Ovary (tissue), 9 donors: Measurements from ENCODE around the gene RAB40C. TPM values are rescaled to one million over a fixed set of nuclear protein-coding genes. Genes with fewer than 3 reads are reported as not detected.

ENCODE experiments used
- DNase-seq, 5 donors: peaks; one replicate each; pipeline ENCODE4 v3.0.0-alpha.2; 2019 to 2020
- H3K27ac ChIP-seq, 2 donors: fragments of 200-600 bp; one replicate each; pipeline versions ENCODE4 v1.5.1 to v1.8.0; 2019 to 2022
- H3K27me3 ChIP-seq: fragments of 200-600 bp; one replicate; pipeline ENCODE4 v1.8.0; 2022
- H3K36me3 ChIP-seq: fragments of 200-600 bp; sonication (generic); one replicate; pipeline ENCODE4 v1.5.1; 2019
- H3K4me1 ChIP-seq: one replicate; pipeline ENCODE4 v1.8.1; 2013; ENCODE audit warnings: mild to moderate bottlenecking, moderate library complexity; ENCODE audit not compliant: insufficient read depth
- H3K4me3 ChIP-seq: fragments of 200-600 bp; sonication (generic); one replicate; pipeline ENCODE4 v1.5.1; 2017
- H3K9me3 ChIP-seq, 2 donors: fragments of 200-600 bp in 1 of 2; sonication (generic) in 1 of 2; one replicate each; pipeline versions ENCODE4 v1.5.1 to v1.8.1; 2013 to 2019; ENCODE audit warnings: mild to moderate bottlenecking in 1 of 2, moderate library complexity in 1 of 2
- EP300 ChIP-seq: sonication (generic); formaldehyde crosslinking; IDR thresholded peaks from one replicate; pipeline ENCODE4 v1.6.1; 2017; ENCODE audit warnings: antibody characterized with exemption
- POLR2A ChIP-seq: fragments of 450-650 bp; IDR thresholded peaks from one replicate; pipeline ENCODE4 v1.6.1; 2017; ENCODE audit warnings: antibody characterized with exemption, mild to moderate bottlenecking, moderate library complexity
- WGBS, 3 donors: extraction: QIAGEN DNeasy Blood & Tissue Kit in 1 of 3; methylation state at CpG; one replicate each; pipeline versions ENCODE4 v1.1.5 to v1.1.7; 2013 to 2017; 5-methylcytosine and 5-hydroxymethylcytosine counted together
- intact Hi-C, 4 donors: fragments of 100-400 bp; cut with DNase I; formaldehyde crosslinking; loops; one replicate each; pipeline versions ENCODE4 v1.11.0 to v1.15.1; 2022 to 2023
- polyA plus RNA-seq, 2 donors: library from polyadenylated mRNA; stranded (reverse); fragments of 200-250 nt in 1 of 2; fragments of 350-450 nt in 1 of 2; fragmentation: Illumina TruSeq in 1 of 2; extraction: RNeasy Lipid Tissue Mini Kit (QIAGEN cat#74804) in 1 of 2; gene quantifications; one replicate each; pipeline ENCODE4 v1.2.3, GENCODE V29; 2013 to 2014
- total RNA-seq, 7 donors: library from RNA; depleted of rRNA in 2 of 7; stranded (reverse); fragments of >200 nt in 2 of 7; fragmentation: NEBNext Ultra II Directional in 3 of 7; extraction: Animal tissue kit (Norgen Biotek cat#: 25700) in 3 of 7; gene quantifications; one replicate each; pipeline versions ENCODE4 v1.1.0 to v1.2.4, GENCODE V29; 2016 to 2023
- TF ChIP-seq, protein P1 (sequence below), 3 donors: fragments of 450-650 bp in 2 of 3; fragments of 200-600 bp in 1 of 3; IDR thresholded peaks; one replicate each; pipeline versions ENCODE4 v1.5.1 to v1.8.0; 2016 to 2022; ENCODE audit warnings: antibody characterized with exemption in 3 of 3, mild to moderate bottlenecking in 1 of 3
- donor health status: DM: no; HTN: no; CAD: no; lungs with moderate emphysema.
- donor health status: DM: no; HTN: no; CAD: no.
- donor health status: Bipolar disorder and iron deficiency.
- donor health status: DM: yes; HTN: yes; CAD: no.
- donor health status: DM: no; HTN: no; CAD: no.
- donor health status: DM: yes; HTN: yes; CAD: no.

The RAB40C gene
- total and polyA plus RNA-seq, 9 donors: 1.9 to 24.1 (median 21.0) TPM

DNA sequence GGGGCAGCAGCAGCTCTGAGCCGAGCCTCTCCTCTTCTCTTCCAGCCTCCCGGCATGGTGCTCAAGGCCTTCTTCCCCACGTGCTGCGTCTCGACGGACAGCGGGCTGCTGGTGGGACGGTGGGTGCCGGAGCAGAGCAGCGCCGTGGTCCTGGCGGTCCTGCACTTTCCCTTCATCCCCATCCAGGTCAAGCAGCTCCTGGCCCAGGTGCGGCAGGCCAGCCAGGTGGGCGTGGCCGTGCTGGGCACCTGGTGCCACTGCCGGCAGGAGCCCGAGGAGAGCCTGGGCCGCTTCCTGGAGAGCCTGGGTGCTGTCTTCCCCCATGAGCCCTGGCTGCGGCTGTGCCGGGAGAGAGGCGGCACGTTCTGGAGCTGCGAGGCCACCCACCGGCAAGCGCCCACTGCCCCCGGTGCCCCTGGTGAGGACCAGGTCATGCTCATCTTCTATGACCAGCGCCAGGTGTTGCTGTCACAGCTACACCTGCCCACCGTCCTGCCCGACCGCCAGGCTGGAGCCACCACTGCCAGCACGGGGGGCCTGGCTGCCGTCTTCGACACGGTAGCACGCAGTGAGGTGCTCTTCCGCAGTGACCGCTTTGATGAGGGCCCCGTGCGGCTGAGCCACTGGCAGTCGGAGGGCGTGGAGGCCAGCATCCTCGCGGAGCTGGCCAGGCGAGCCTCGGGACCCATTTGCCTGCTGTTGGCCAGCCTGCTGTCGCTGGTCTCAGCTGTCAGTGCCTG lies 15.7 kb upstream of the RAB40C start:
- H3K4me1 ChIP-seq: peaks cover 8% of the 10 kb centered on the region
- no peak overlapping the region for H3K4me3 ChIP-seq
- no peaks in the 10 kb centered on the region for H3K36me3 ChIP-seq
- no peak for DNase-seq
- intact Hi-C loops: no loop called here
- TF ChIP-seq EP300: no peak
- no peak for TF ChIP-seq POLR2A
- TF ChIP-seq, protein P1, sequence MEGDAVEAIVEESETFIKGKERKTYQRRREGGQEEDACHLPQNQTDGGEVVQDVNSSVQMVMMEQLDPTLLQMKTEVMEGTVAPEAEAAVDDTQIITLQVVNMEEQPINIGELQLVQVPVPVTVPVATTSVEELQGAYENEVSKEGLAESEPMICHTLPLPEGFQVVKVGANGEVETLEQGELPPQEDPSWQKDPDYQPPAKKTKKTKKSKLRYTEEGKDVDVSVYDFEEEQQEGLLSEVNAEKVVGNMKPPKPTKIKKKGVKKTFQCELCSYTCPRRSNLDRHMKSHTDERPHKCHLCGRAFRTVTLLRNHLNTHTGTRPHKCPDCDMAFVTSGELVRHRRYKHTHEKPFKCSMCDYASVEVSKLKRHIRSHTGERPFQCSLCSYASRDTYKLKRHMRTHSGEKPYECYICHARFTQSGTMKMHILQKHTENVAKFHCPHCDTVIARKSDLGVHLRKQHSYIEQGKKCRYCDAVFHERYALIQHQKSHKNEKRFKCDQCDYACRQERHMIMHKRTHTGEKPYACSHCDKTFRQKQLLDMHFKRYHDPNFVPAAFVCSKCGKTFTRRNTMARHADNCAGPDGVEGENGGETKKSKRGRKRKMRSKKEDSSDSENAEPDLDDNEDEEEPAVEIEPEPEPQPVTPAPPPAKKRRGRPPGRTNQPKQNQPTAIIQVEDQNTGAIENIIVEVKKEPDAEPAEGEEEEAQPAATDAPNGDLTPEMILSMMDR (IDR thresholded peaks at IDR 0.05): no peak
- H3K9me3 ChIP-seq: no peaks in the 10 kb centered on the region
- no peaks in the 10 kb centered on the region for H3K27me3 ChIP-seq
- WGBS, 3 donors: 92 to 95% (median 95%) methylated on average over 41 to 46 of the region's 46 CpGs
- no peak overlapping the region for H3K27ac ChIP-seq

DNA sequence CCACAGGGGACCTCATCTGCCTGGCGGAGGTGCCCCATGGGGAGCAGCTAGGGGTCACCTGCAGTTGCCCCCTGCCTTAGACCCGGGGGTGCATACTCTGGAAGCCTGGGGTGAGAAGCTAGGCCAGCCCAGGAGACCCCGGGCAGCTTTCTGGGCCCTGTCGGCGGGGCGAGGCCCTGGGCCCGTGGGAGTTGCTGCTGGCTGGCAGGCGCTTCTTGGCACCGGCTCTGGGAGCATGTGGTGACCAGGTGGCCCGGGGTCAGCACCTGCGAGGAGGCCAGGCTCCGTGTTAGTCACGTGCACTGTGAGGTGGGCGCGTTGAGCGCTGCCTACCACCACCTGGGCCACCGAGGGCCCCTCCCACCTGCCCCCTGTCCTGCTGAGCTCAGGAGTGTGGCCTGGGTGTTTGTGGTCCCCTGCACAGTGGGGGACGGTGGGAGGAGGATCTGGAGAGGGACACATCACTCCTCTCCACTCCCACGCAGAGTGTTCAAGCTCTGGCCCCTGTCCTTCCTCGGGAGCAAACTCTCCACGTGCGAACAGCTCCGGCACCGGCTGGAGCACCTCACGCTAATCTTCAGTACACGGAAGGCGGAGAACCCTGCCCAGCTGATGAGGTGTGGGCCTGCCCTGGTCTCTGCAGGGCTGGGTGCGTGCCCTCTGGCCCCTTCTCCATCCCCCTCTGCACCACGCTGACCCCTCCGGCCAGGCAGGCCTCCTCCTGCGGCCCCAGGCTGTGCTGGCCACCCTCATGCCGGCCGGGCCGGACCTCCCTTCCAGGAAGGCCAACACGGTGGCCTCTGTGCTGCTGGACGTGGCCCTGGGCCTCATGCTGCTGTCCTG lies 14.3 kb upstream of the RAB40C start:
- no peaks in the 10 kb centered on the region for H3K36me3 ChIP-seq
- intact Hi-C loops: no loop called here
- WGBS, 3 donors: 69 to 77% (median 76%) methylated on average over 24 to 36 of the region's 36 CpGs

GRCh38 chr16:576197-576822 lies 13.6 kb upstream of the RAB40C start:
- intact Hi-C loops: no loop called here
- H3K36me3 ChIP-seq: no peaks in the 10 kb centered on the region

More for the DNA sequence above, 14.3 kb upstream of the RAB40C start:
- no peaks in the 10 kb centered on the region for H3K27me3 ChIP-seq
- no peak for DNase-seq
- TF ChIP-seq POLR2A (no peak), EP300 (no peak)
- TF ChIP-seq, protein P1 (IDR thresholded peaks at IDR 0.05): no peak
- no peak overlapping the region for H3K27ac ChIP-seq
- no peaks in the 10 kb centered on the region for H3K9me3 ChIP-seq
- H3K4me1 ChIP-seq: peaks cover 6% of the 10 kb centered on the region
- no peak overlapping the region for H3K4me3 ChIP-seq

DNA sequence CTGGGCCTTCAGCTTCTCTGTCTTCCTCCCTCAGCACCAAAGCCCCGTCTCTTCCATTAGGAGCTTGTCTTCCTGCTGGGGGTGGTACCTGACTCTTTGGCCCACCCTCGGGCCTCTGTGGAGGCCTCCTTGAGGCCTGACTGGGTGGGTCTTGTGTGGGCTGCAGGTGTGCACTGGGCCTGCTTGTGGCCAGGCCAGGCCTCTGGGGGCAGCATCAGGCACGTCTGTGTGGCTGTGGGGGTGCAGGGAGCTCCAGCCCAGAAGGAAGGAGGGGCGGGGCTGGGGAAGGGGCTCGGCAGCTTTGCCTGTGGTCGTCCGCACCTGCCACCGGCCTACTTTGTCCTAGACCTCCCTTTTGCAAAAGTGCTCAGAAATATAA lies 13.1 kb upstream of the RAB40C start:
- TF ChIP-seq POLR2A: no peak
- TF ChIP-seq, protein P1 (IDR thresholded peaks at IDR 0.05): no peak
- TF ChIP-seq EP300: no peak
- no peak for DNase-seq
- Histone ChIP-seq H3K27ac (no peak overlapping the region), H3K36me3 (no peaks in the 10 kb centered on the region), H3K4me1 (no peaks in the 10 kb centered on the region), H3K27me3 (no peaks in the 10 kb centered on the region), H3K4me3 (no peak overlapping the region), H3K9me3 (no peaks in the 10 kb centered on the region)
- intact Hi-C loops: no loop called here
- 30 to 52% (median 44%) methylated on average over 8 of the region's 8 CpGs for WGBS, 3 donors

More at GRCh38 chr16:576197-576822, 13.6 kb upstream of the RAB40C start:
- H3K4me3 ChIP-seq: no peak overlapping the region
- H3K27ac ChIP-seq: no peak overlapping the region
- 72 to 76% (median 76%) methylated on average over 17 to 21 of the region's 21 CpGs for WGBS, 3 donors
- no peaks in the 10 kb centered on the region for H3K9me3 ChIP-seq
- H3K4me1 ChIP-seq: no peaks in the 10 kb centered on the region
- TF ChIP-seq, protein P1 (IDR thresholded peaks at IDR 0.05): no peak
- TF ChIP-seq EP300: no peak
- no peak for TF ChIP-seq POLR2A
- H3K27me3 ChIP-seq: no peaks in the 10 kb centered on the region
- no peak for DNase-seq
